Fibroblast of mammary gland (primary cell): ENCODE measurements around the gene TRIP13.
"Not testable (repeated sequence)": the region's sequence is repeated elsewhere in the genome, so short reads cannot be mapped to it uniquely, and the experiment has no call there.

ENCODE experiments used
- DNase-seq: peaks from one replicate; pipeline ENCODE4 v3.0.0-alpha.2; 2010; ENCODE audit warnings: low read depth
- H3K4me3 ChIP-seq: 2 replicates; pipeline ENCODE4 v1.5.1; 2011; ENCODE audit warnings: low read depth, mild to moderate bottlenecking, low read length, moderate library complexity; ENCODE audit not compliant: control insufficient read depth
- CTCF ChIP-seq: conservative IDR thresholded peaks from 2 replicates; pipeline ENCODE4 v1.5.1; 2011; ENCODE audit warnings: low read depth, low read length, inconsistent platforms; ENCODE audit not compliant: control insufficient read depth, insufficient read depth

TRIP13 gene

GRCh38 chr5:937151-937924 is 44.7 kb downstream of the TRIP13 start:
- no peak for DNase-seq
- TF ChIP-seq CTCF: no peak
- no peak overlapping the region for H3K4me3 ChIP-seq

GRCh38 chr5:939368-939767 is 46.7 kb downstream of the TRIP13 start:
- no peak for TF ChIP-seq CTCF
- no peak for DNase-seq
- H3K4me3 ChIP-seq: no peak overlapping the region

- DNase-seq, H3K4me3 ChIP-seq: not testable (repeated sequence)
Observed at GRCh38 chr5:940741-941140, 48.1 kb downstream of the TRIP13 start.

GRCh38 chr5:943201-943917 is 50.7 kb downstream of the TRIP13 start:
- no peak for DNase-seq
- TF ChIP-seq CTCF: no peak
- no peak overlapping the region for H3K4me3 ChIP-seq

GRCh38 chr5:943918-944620 is 51.4 kb downstream of the TRIP13 start:
- no peak for DNase-seq
- no peak overlapping the region for H3K4me3 ChIP-seq
- TF ChIP-seq CTCF: no peak

- no peak for DNase-seq
- no peak overlapping the region for H3K4me3 ChIP-seq
- TF ChIP-seq CTCF: no peak
Observed at GRCh38 chr5:944621-944927, 51.9 kb downstream of the TRIP13 start.

GRCh38 chr5:944992-945685 is 52.5 kb downstream of the TRIP13 start:
- H3K4me3 ChIP-seq: no peak overlapping the region
- no peak for DNase-seq
- TF ChIP-seq CTCF: no peak
